ENCODE measurements around the gene POLR1D. TPM values are rescaled to one million over a fixed set of nuclear protein-coding genes. Genes with fewer than 3 reads are reported as not detected.

Gene POLR1D
- total and polyA plus RNA-seq, 3 donors from 2014 or later: 126 to 180 (median 136) TPM

GRCh38 chr13:27667946-27668345 is 46.3 kb downstream of the POLR1D start:
- TF ChIP-seq POLR2A (IDR thresholded peaks at IDR 0.05): no peak
- TF ChIP-seq CTCF (IDR thresholded peaks at IDR 0.05): no peak
- no peak overlapping the region for H3K4me3 ChIP-seq
- peak overlapping the region; percentile 10 to 69 for H3K27ac ChIP-seq
- no peaks in the 10 kb centered on the region for H3K27me3 ChIP-seq
- intact Hi-C loops (cut with DNase I; ENCODE audit: low total_unique reads): no loop called here
- 39 to 50% methylated on average over 2 of the region's 2 CpGs for WGBS, 2 donors
- no peaks in the 10 kb centered on the region for H3K36me3 ChIP-seq (ENCODE audit: low read depth, missing control alignments)
- peak; percentile 75 for DNase-seq
- H3K9me3 ChIP-seq: no peaks in the 10 kb centered on the region
- H3K4me1 ChIP-seq: peaks cover 18% of the 10 kb centered on the region

GRCh38 chr13:27670861-27671260 is 49.2 kb downstream of the POLR1D start:
- no peaks in the 10 kb centered on the region for H3K9me3 ChIP-seq
- no peak for DNase-seq
- no peak overlapping the region for H3K27ac ChIP-seq
- TF ChIP-seq CTCF (IDR thresholded peaks at IDR 0.05): no peak
- TF ChIP-seq POLR2A (IDR thresholded peaks at IDR 0.05): no peak
- H3K27me3 ChIP-seq: no peaks in the 10 kb centered on the region
- no peak overlapping the region for H3K4me3 ChIP-seq
- peaks cover 18% of the 10 kb centered on the region for H3K4me1 ChIP-seq
- intact Hi-C loops (cut with DNase I; ENCODE audit: low total_unique reads): no loop called here
- no peaks in the 10 kb centered on the region for H3K36me3 ChIP-seq (ENCODE audit: low read depth, missing control alignments)
- WGBS, 2 donors: 38 to 43% methylated on average over 1 of the region's 1 CpG

GRCh38 chr13:27672025-27672424 is 50.3 kb downstream of the POLR1D start:
- TF ChIP-seq POLR2A (IDR thresholded peaks at IDR 0.05) (no peak), CTCF (IDR thresholded peaks at IDR 0.05) (no peak)
- no peaks in the 10 kb centered on the region for H3K27me3 ChIP-seq
- 100% methylated on average over 1 of the region's 1 CpG for WGBS, 2 donors
- no peak overlapping the region for H3K27ac ChIP-seq
- peaks cover 18% of the 10 kb centered on the region for H3K4me1 ChIP-seq
- DNase-seq: no peak
- no peaks in the 10 kb centered on the region for H3K36me3 ChIP-seq (ENCODE audit: low read depth, missing control alignments)
- no peak overlapping the region for H3K4me3 ChIP-seq
- no peaks in the 10 kb centered on the region for H3K9me3 ChIP-seq
- intact Hi-C loops (cut with DNase I; ENCODE audit: low total_unique reads): no loop called here

Other genes starting within 250 kb of the POLR1D start
- gene GTF3A, start 197.3 kb upstream of the POLR1D start, total RNA-seq: 10 to 100 TPM; 73.2 to 75.7 TPM
- 82.6 TPM for gene GTF3A, start 197.3 kb upstream of the POLR1D start, polyA plus RNA-seq (ENCODE audit: insufficient read depth, low read depth, low replicate concordance)
- 100 to 1,000 TPM in 1 of 2 donors, 10 to 100 TPM in 1; 87.6 to 141 TPM for gene MTIF3, start 171.3 kb upstream of the POLR1D start, total RNA-seq
- gene MTIF3, start 171.3 kb upstream of the POLR1D start, polyA plus RNA-seq (ENCODE audit: insufficient read depth, low read depth, low replicate concordance): 94.2 TPM
- 10 to 100 TPM; 34.6 to 39.6 TPM for gene LNX2, start 1.4 kb upstream of the POLR1D start, total RNA-seq
- 22.5 TPM for gene LNX2, start 1.4 kb upstream of the POLR1D start, polyA plus RNA-seq (ENCODE audit: insufficient read depth, low read depth, low replicate concordance)
- gene GSX1, start 170.6 kb downstream of the POLR1D start, total RNA-seq: not detected
- gene GSX1, start 170.6 kb downstream of the POLR1D start, polyA plus RNA-seq (ENCODE audit: insufficient read depth, low read depth, low replicate concordance): not detected